Stimulated activated CD8-positive, alpha-beta memory T cell treated with anti-CD3 and anti-CD28 coated beads, Interleukin-15, amount 100 ng/mL, for 1 hour (primary cell): ENCODE results near the gene HEBP1.
"Not testable (repeated sequence)": the region's sequence is repeated elsewhere in the genome, so short reads cannot be mapped to it uniquely, and the experiment has no call there.

Experiments used
- DNase-seq: peaks from one replicate; pipeline ENCODE4 v3.0.0-alpha.2; 2020; ENCODE audit warnings: low read depth

HEBP1 gene, protein sequence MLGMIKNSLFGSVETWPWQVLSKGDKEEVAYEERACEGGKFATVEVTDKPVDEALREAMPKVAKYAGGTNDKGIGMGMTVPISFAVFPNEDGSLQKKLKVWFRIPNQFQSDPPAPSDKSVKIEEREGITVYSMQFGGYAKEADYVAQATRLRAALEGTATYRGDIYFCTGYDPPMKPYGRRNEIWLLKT

DNA sequence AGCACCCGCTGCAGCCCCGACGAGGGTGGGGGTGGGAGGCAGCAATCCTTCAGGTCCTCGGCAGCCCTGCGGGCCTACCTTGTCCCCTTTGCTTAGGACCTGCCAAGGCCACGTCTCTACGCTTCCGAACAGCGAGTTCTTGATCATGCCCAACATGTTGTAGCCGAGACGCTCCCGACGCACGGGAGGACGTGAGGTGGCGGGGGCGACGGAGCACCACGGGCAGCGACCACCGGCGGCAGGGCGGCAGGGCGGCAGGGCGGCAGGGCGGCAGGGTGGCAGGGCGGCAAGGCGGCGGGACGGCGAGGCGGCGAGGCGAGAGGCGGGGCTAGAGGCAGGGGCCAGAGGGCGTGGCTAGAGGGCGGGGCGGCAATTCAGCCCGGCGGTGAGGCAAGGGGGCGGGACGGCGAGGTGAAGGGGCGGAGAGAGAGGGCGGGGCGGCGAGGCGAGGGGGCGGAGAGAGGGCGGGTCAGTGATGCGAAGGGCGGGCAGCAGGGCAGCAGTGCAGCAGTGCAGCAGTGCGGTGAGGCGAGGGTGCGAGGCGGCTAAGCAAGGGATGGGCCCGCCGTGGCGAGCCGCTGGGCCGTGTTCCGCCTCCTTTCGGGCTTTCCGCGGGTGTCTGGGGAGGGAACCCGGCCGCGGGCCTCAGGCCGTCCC, at the start of gene HEBP1:
TSS of gene HEBP1 (minus strand) at position 307 of the 657 bp plus-strand sequence. CDS start at position 156, 151 bp downstream.
- DNase-seq: peak; percentile 97

- DNase-seq: no peak
Observed at GRCh38 chr12:13049816-13050215, 49.8 kb upstream of the HEBP1 start.

DNA sequence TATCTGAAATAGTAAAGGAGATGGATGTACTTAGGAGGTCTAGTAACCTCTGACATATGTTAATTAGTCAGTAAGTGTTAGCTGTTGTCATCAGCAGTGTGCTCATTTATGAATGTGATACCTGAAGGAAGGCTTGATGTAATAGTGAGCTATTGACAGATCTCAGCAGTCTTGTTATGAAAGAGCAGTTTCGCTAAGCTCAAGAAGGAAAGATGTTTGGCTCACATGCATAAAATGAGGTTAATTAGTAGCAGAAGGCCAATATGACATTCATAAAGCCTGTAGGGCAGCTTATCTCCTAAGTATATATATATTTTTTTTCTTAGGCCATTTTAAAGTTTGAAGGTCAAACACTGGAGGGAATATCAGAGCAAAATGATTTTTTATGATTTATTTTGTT, 46.9 kb upstream of the HEBP1 start:
- no peak for DNase-seq

- no peak for DNase-seq
Observed at GRCh38 chr12:13045816-13046215, 45.8 kb upstream of the HEBP1 start.

GRCh38 chr12:13044906-13045299, 44.8 kb upstream of the HEBP1 start:
- DNase-seq: no peak

DNA sequence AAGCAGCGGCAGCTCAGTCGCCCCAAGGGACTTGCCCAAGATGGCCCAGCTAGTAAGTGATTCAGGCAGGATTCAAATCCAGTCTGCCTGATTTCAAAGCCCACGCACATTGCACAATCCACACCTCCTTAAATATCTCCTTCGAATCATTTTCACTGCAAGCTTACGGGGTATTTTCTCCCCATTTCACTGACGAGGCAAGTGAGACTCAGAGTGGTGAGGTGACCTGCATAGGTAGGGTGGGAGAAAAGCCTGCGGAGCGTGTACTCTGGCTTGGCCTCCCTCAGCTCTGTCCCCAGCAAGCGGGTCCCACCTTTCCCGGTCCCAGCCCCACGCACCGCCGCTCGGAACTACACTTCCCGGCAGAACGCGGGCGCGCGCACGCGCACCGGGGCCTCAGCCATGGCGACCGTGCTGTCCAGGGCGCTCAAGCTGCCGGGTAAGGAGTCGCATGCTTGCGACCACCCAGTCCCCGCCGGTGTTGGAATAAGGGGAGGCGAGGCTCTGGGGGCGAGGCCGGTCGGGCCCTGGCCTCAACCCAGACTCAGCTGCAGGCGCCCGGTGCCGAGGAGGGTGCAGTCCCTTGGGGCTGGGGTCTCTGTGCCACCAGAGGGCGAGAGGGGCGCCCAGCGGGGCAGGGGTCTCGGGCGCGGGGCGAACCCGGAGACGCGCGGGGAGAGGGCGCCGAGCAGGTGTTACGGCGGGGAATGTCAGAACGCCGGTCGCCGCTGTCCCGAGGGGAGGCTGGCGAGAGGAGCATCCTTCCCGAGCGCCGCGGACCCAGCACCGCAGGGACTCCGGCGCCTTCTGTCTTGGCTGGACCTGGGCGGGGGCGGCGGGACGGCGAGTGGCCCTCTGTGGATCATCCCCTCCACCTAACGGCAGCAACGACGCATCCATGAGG, 44.2 kb upstream of the HEBP1 start, which contains the start of gene FAM234B:
TSS of gene FAM234B (plus strand) at position 380 of the 904 bp plus-strand sequence. CDS start at position 403, 23 bp downstream.
- DNase-seq: peak; percentile 48

- no peak for DNase-seq
Observed at GRCh38 chr12:13042666-13043230, 42.7 kb upstream of the HEBP1 start.

- DNase-seq: no peak
Observed at GRCh38 chr12:13041224-13041623, 41.2 kb upstream of the HEBP1 start.

DNA sequence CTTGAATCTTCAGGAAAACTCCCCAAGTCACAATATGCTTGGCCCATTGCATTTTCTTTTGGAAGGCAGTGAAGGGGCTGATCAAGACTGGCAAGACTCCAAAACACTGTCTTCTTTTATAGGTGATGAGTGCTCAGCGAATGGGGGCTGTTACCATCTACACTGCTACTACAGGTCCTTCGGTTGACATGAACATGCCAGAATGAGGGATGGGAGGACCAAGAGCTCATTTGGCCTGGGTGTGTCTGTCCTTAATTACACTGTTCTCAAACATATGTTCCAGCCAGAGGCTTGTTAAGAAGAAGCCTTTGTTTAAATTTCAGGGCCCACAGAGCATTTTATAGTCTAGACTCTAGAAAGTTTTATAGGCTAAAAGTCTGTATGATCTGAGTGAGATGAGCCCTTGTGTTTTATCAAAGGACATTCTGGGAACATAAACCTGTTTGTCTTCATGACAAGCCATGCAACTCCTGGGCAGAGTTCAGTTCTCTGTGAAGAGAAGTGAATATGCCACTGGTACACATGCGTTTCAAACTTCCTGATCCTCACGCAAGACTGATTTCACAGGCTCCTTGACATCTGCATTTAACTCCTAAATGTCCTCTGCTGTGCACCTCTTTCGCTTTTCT, 39.4 kb upstream of the HEBP1 start:
- DNase-seq: no peak

GRCh38 chr12:13038491-13039161, 38.6 kb upstream of the HEBP1 start:
- DNase-seq: no peak

DNA sequence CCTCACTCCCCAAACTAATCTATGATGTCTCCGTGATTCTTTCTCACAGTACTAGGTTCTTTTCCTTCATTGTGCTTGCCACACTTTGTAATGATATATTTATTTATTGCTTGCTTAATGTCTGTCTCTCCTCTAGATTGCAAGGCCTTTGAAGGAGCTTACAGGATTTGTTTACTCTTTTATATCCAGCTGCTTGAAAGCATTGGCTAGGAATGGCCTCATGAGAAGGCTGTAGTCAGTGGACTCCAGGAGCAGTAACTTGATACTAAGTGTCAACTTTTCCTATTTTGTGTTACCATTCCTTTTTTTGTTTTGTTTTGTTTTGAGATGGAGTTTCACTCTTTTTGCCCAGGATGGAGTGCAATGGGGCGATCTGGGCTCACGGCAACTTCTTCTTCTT, 36.8 kb upstream of the HEBP1 start:
- no peak for DNase-seq

DNA sequence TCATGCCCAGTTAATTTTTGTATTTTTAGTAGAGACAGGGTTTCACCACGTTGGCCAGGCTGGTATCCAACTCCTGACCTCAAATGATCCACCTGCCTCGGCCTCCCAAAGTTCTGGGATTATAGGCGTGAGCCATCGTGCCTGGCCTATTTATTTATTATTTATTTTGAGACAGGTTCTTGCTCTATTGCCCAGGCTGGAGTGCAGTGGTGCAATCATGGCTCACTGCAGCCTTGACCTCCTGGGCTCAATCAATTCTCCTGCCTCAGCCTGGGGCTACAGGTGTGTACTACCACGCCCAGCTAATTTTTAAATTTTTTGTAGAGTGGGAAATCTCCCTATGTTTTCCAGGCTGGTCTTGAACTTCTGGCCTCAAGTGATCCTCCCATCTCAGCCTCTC, 35.3 kb upstream of the HEBP1 start:
- DNase-seq: not testable (repeated sequence)

- no peak for DNase-seq
Observed at GRCh38 chr12:13033476-13033875, 33.4 kb upstream of the HEBP1 start.

- DNase-seq: no peak
Observed at GRCh38 chr12:13032164-13032563, 32.1 kb upstream of the HEBP1 start.

DNA sequence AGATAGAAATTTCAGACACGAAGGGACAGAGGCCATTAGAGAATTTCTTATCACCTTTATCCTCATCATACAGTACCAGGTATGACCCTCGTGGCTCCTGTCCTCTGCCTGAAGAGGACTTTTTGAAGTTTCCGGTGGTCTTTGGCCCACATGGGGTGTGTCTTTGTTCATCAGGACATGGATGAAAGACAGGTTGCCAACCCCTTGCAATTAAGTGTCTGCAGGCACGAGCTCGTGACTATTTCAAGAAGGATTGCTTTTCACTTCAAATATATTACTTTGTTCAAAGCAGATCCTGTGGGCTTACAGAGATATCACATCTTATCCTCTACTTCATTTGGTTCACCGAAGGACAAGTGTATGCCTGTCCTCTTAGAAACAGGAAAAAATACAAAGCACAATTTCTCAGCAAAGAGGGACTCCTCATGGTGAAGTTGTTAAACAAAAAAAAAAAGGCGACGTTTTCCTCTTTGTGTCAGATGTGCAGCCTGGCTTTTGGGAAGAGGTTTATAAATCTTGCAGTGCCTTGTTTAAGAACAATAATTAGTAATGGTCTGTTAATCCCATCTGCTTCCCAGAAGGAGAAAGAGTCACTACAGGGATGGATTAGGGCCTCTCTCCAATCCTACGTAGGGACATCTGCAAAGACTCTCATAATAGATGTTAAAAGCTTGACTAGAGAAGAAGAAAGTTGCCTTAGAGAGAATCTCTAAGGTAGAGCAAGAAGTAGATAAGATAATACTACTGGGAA, 30.7 kb upstream of the HEBP1 start:
- DNase-seq: no peak

- DNase-seq: no peak
Observed at GRCh38 chr12:13028825-13029570, 28.9 kb upstream of the HEBP1 start.

- no peak for DNase-seq
Observed at GRCh38 chr12:13027508-13027907, 27.4 kb upstream of the HEBP1 start.

DNA sequence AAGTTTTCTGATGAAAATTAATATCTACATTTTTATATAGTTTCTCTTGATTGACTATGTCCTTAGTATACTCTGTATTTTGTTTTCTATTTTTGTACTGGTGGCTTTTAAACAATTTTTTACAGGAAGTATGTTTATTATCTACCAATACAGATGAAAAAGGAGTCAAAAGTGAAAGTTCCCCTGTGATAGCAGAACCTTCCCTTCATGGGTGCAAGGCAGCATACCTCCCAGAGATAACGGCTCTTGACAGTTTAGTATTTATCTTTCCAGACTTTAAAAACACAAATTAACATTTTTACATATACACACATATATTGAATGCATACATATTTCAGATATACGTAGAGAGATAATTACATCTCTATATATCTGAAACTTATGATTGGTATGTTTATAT, 27.0 kb upstream of the HEBP1 start:
- no peak for DNase-seq

GRCh38 chr12:13026286-13026685, 26.2 kb upstream of the HEBP1 start:
- DNase-seq: no peak

DNA sequence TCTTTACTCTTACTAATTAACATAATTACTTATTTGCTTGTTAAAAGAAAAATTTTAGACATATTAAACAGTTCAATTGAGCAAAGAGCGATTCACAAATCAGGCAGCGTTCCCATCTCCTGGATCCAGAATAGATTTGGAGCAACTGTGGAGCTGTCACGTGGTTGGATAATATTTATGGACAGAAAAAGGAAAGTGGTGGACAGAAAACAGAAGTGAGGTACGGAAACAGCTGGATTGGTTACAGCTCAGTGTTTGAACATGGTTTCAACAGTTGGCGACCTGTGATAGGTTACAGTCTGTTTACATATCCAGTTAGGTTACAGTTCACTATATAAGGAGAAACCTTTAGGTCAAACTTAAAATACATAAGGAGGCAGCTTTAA, 24.5 kb upstream of the HEBP1 start:
- DNase-seq: no peak
